AML-193 (cell line): Measurements from ENCODE around the gene ELMOD3.
"Not testable (repeated sequence)": the region's sequence is repeated elsewhere in the genome, so short reads cannot be mapped to it uniquely, and the experiment has no call there.

ENCODE experiments used
- DNase-seq, 2 experiments: peaks; one replicate each; lab custom pipeline; 2025; lab: John Stamatoyannopoulos, UW

Gene ELMOD3

DNA sequence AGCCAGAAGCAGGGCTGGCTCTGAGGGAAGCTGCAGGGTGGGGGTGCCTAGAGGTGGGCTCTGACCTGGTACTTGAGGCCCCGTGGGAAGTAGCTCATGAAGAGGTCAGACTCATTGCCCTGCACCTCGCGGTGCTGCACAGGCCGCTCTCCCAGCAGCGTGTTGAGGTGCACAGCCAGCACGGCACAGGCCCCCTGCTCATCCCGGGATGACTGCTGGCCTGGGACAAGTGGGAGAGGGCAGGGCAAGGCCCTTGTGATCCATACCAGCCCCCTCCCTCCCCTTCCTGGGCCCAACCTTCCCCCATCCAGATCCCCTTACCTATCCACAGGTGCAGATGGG, 46.9 kb downstream of the ELMOD3 start:
- no peak for DNase-seq

DNA sequence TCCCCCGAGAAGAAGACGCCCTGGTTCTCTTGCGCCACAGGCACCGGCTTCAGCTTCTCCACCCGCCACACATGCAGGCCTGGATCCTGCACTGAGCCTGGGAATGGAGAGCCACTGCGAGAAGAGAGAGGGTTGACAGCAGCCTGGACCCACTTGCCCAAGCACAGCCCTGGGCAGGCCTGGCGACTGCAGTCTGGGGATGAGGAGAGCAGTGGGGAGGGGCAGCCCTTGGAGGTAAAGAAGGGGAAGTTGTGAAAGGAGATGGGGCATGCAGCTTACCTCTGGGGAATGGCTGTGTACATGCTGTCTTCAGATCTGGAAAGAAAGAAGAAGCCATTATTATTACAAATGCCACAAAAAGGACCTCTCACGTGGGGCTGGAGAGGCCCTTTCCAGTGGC, 47.3 kb downstream of the ELMOD3 start:
- DNase-seq = peak; percentile 62 to 63

DNA sequence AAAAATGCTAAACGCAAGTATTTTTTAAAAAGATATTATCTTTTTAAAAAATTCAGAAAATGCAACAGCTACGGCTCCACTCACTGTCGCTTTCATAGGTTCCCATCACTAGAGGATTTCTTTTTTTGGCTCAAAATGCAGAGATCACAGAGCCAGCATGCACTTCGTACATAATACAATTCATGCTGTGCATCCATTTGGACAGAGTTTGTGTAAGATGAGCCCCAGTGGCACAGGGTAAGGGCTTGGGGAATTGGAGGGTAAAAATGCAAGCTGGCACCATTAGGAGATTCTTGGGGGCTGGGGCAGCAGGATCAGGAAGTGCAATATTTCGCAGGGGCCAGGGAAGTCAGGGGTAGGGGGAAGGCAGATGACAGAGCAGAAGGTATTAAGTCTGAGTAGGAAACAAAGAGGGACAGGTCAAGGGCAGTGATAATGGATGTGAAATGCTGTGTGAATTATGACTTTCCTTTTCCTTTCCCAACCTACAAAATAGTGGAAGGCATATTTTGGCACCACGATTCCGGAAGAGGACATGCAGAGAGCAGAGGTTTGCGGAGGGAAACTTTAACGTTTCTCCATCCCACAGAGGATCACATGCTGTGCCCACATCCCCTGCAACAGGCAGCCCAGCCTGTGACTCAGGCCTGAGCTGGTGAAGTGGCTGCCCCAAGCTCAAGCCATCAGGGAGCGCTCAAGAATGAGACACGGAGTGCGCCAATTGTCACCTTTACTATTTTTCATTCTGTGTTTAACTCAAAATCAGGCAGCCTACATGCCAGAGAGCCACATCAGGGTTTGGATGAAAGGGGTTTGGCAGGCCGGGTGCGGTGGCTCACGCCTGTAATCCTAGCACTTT, 50.9 kb downstream of the ELMOD3 start:
- DNase-seq = peak; percentile 90 to 92

DNA sequence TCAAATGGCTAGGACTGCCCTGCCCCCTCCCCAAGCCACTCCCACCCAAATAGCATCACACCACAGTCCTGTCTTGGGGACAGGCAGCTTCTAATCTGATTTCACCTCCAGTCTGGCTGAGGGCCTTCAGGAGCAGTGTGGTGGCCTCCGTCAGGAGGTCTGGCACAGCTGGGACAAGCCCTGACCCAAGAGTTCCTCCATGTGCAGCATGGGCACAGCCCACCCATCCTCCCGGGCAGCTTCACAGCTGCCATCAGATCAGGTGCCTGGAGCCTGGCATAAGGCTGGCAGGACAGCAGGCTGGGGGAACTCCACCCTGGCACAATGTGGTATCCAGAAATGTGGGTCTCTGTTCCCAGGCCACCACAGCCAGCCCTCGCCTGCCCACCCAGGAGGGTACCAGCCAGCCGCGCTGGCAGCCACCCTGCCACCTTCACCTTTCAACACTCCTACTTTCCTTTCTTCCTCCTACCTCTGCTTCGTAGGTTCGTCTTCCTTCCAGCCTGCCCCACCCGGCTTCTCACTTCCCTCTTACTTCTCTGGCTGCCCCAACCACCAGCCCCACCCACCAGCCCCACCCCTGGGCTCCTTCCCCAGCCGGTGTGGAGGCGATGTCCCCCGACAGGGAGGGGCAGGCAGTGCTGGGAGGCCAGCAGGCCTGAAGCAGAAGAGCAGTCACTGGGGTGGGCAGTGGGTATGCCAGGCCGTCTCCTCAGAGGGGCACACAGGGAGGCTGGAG, 55.4 kb downstream of the ELMOD3 start, which contains the start of gene CAPG:
TSS of gene CAPG (minus strand) at position 522 of the 739 bp plus-strand sequence. CDS start 8,221 bp downstream, outside the sequence.
- DNase-seq = peak; percentile 66 to 67

DNA sequence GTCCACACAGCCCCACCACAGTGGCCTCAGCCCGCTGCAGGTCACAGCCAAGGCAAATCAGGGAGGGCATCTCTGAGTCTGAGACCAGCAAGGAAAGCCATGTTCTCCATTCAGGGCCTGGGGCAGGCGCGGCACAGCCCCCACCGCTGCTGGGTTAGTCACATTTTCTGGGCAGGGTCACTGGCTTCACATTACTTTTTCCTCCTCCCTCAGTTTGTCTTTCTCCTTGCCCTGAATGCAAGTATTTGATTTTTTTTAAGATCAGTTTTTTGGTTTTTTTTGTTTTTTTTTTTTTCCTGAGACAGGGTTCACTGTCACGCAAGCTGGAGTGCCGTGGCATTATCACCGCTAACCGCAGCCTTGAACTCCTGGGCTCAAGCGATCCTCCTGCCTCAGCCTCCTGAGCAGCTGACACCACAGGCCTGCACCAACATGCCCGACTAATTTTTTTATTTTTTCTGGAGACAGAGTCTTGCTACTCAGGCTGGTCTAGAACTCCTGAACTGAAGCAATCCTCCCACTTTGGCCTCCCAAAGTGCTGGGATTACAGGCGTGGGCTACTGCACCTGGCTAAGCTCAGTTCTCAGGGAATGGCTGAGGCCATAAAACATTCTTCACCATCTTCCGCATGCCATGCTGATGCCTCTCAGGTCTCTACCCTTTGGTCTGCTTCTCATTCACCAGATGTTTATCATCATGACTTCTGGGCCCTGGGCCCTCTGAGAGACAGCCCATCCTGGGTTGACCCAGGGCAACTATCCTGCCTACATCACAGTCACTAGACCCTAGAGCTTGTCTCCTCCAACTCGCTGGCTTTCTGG, 56.2 kb downstream of the ELMOD3 start:
- no peak for DNase-seq

DNA sequence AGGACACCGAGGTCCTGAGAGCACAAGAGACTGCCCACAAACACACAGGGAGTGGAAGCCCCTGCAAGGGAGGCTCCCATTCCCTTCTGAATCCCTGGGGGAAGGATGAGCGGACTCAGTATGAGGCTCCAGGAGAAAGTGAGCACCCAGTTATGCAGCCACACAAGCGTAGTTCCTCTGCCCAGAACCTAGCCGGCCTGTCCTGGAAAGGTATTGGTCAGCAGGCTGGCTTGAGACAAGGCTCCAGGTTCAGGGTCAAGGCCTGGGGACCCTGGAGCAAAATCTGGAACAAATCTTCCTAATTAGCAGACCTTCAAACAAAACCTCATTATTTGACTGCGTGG, 56.8 kb downstream of the ELMOD3 start:
- DNase-seq = no peak

DNA sequence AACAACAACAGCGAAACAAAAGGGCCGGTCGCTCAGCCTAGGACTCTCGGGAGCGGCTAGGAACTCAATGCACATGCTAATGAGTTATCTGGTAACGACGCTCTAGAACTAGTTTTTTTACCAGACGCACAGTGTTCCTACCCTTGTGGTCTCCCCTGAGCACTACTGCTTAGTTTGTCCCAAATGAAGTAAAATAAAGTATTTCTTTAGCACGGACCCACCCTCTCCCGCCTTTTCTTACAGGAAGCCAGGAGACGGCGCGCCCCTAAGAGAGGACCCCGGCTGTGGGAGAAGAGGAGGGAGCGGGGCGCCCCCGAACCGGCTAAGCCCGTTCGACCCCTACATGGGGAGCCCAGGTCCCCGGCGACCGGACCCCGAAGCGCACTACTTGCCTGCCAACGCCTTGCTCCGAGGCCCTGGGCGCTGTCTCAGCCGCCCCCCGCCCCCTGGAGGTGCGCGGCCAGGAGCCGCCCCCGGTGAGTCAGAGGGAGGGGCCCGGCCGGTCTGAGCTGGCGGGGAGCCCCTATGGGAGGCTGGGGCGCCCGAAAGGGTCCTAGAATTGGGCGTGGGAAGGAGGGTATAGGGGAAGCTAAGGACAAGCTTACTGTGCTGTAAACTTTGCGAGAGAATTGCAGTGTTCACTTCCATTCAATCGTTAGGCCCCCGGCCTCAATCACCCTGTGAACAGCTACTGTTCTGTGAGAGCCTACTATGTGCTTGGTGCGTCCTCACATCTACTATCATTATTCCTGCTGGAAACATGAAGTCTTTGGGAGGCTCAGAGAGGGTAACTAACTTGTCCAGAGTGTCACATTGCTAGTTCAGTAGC, 59.2 kb downstream of the ELMOD3 start:
- peak; percentile 15 to 21 for DNase-seq

DNA sequence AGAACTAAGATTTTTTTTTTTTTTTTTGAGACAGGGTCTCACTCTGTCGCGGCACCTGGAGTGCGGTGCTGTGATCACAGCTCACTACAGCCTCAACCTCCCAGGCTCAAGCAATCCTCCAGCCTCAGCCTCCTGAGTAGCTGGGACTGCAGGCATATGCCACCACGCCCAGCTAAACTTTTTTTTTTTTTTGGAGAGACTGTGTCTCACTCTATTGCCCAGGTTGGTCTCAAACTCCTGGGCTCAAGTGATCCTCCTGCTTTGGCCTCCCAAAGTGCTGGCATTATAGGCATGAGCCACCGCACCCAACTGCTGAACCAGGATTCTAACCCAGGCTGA, 59.8 kb downstream of the ELMOD3 start:
- not testable (repeated sequence) for DNase-seq

DNA sequence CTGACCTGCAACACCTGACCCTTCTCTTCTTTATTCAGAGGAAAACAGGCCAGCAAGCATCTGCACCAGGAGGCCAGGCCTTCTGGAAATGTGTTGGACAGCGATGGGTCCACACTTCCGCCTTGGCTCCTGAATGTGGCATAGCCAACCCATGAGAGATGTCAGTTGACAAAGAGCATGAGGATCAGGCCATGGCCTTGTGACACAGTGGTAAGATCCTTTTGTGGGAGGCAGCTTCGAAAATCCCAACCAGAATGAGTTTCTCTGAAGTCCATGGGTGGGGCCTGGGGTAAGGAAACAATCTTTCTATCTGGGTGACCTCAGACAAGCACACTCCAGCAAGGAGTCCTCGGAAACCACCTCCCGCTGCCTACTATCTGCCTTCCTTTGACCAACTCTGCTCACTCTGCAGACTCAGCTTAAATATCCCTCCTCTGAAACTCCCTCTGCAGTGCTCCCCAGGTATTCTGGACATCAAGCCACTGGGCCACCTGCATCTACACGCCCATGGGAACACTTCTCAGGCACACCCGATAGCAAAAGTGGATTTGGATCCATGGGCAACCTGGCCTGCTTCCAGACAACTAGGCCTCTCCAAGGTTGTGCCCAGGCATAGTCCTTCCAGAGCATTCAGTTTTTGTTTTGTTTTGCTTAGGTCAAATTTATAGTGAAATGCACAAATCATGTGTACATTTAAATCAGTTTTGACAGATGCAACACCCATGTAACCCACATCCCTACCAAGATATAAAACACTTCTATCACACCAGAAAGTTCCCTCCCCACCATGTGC, 60.4 kb downstream of the ELMOD3 start:
- DNase-seq = no peak

DNA sequence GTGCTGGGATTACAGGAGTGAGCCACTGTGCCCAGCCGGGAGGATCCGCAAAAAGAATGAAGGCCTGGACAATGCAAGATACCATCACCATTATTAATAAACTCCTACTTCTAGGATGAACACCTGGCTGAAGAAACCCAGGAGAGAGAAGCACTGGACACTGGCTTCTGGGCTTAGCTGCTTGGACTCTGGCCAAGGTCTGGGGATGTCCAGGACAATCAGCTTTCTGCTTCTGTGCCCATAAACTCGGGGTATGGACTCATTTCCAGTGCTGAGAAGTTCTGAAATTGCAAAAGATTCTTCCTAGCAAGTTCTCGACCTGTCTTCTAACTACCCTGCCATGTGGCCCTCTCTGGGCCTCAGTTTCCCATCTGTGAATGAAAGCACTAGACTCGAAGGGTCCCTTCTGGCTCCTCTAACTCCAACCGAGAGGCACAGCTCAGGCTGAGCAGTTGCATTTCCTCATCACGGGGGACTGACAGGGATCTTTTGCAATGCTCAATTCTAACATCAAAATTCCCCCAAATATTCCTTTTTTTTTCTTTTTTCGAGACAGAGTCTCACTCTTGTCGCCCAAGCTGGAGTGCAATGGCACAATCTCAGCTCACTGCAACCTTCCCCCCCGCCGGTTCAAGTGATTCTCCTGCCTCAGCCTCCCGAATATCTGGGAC, 61.5 kb downstream of the ELMOD3 start:
- no peak for DNase-seq

DNA sequence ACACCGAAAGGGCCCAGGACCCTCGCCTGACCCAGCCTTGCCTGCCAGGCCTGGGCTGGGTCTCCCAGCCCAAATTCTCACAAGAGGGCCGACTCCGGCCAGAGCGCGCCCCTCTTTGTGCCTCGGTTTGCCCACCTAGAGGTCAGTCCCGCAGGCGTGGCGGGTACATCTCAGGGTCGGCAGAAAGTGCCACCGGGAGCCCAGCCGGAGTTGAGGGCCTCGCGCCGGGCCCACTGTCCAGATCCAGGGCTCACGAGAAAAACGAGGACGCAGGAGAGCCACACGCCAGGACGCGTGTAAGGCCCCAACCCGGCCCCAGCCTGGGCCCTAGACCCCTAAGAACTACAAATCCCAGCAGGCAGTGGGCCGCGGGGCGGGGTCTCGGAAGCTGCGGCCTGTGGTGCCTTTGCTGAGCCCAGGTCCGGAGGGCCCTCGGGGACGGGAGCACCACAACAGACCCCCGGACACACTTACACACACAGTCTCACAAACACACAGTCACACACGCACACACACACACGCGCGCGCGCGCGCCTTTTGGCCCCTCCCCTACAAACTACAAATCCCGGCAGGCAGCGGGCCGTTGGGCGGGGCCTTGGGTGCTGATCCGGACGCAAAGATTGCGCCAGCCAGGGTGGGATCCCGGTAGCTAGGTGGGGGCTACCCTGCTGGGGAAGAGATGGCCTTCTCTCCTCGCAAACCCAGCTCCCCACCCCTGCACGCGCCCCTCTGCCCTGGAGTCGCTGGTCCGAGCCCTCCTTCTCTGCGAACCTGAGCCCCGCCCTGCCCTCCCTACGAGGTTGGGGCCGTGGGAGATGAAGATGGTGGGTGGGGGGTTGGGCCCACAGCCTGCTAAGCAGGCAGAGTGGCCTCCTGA, 63.8 kb downstream of the ELMOD3 start, which contains the start of gene SH2D6:
TSS of gene SH2D6 (plus strand) at position 583 of the 877 bp plus-strand sequence. CDS start 10,752 bp downstream, outside the sequence.
- peak; percentile 62 to 65 for DNase-seq

DNA sequence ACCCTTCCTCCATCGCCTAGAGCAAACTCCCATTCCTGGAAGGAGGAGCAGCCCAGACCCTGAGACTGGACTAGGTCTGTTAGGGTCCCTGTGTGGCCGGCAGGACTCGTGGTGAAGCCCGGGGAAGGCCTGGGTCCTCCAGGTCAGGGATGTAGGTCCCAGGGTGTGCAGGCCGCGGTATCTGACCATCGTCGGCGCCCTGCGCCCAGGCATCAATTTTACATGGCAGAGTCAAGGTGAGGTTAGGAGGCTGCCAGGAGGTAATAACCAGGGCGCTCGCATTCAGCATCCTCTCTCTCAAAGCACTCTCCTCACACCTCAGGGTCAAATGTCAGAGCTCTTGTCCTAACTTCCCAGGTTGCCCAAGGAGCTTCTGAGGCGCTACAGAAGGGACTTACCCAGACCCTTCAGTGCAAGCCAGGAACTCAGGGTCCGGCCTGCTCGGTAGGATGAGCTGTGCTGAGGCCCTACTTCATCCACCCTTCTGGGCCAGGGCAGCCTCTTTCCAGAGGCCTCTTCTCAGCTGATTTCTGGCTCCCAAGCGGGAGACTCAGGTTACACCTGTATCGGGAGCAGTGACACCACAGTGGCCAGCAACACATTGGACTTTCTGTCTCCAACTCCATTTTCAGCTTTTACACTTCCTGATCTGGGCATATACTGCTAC, 64.6 kb downstream of the ELMOD3 start:
- no peak for DNase-seq

DNA sequence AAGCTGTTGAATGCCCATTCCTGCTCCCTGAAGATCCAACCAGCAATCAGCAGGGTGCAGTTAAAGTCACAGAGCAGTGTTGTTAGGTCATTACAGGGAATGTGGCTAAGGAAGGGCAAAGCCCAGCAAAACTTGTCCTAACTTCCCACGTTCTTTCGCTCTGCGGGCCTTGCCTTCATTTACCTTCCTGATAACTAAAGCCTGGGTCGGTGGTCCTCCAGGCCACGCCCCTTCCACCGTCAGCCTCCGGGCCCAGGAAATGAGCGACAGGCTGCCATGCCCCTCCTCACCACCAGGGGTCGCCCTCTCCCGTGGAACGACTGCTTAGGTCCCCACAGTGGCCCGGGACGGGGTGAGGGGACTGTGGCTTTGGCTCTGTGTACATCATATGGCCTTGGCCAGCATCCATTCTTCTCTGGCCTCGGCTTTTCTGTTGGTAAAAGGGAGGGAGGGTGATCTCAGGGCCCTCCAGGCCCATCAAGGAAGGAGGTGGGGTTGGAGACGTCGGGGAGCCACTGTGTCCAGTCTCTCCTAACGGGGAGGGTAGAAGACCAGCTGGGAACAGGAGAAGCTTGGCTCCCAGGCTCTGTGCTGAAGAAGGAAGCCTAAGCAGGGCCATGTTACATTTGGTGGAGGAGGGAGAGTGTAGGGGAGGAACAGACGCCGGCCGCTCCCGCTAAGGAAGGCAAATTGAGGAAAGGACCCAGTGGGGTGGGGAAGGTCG, 66.1 kb downstream of the ELMOD3 start:
- DNase-seq = peak; percentile 71 to 77

DNA sequence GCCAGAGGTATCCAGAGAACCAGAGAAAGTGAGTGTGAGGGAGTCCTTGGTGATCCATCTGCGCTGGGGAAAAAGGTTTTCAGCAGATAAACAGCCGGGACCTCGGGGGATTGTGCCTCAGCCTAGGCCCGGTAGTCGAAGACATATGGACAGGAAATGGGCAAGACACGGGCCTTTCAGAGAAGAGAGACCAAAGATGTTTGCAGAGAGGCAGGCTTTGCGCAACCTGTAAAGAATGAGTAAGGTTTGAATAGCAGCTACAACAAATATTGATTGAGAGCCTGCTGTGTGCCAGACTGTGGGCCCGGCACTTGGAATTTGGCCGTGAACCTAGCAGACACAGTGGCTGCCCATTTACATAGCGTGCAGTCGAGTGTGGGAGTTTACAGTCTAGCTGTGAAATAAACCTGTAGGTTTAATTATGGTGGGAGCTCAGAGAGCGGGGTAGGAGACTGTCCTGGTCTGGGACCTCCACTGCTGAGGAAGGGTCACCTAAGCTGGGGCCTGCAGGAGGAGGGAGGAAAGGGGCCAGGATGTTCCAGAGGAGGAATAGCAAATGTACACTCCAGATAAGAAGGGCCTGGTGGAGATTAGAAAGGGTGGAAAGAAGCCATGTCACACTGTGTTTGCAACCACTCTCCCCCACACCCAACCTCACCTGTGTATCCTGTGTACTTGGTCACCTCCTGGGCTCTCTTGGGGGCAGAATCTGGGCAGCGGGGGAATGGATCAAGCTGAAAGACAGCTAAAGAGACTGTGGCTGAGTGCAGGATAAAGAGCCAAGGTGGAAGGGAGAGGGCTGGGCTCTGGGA, 66.9 kb downstream of the ELMOD3 start:
- DNase-seq = peak; percentile 30 to 60

DNA sequence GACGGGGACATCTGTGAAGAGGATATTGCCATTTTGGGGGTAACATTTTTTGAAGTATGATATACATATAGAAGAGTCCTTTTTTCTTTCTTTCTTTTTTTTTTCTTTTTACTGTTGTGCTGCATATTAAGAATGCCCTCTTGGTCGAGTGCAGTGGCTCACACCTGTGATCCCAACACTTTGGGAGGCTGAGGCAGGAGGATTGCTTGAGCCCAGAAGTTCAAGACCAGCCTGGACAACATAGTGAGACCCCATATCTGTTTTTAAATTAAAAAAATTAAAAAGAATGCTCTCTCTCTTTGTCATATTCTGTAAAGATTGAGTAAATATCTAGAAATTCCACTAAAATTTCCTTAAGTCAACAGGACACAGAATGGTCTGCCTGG, 67.5 kb downstream of the ELMOD3 start:
- no peak for DNase-seq

DNA sequence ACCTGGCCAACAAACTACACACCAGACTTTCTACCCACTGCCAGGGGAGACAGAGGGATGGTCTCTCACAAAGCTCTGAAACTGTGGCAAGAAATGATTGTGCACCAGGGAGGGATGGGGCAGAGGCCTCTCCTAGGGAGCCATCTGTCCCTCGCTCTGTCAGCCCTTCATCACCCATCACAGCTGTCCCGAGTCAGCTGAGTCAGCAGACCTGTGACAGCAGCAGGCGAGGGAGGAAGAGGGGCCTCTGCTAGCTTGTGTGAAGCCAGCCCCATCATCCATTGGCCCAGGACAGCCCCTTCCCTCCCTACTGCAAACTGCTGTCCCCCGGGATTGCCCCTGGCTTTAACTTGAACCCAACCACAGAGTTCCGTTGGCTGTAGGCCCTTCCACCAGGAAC, 69.0 kb downstream of the ELMOD3 start:
- DNase-seq = no peak

DNA sequence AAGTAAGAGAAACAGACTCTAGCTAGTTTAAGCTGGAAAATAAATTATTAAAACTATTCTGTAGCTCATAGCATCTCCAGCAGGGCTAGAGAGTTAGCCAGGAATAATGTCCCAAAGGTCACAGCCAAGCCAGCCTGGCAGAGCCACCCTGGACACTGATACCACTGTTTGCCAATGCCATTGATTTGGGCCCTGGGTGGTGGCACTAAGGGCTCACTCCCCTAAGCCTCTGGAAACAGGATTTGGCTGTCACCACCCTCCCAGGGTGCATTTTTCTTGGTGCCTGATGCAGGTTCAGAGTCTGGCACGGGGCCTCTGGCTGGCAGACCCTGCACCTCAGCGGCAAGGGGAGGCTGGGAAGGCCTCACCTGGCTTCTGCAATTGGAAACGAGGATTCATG, 71.0 kb downstream of the ELMOD3 start:
- no peak for DNase-seq
